ENCODE data around the gene RIPPLY3.
"Not testable (repeated sequence)": the region's sequence is repeated elsewhere in the genome, so short reads cannot be mapped to it uniquely, and the experiment has no call there.

RIPPLY3 gene

GRCh38 chr21:36981977-36982700, 24.4 kb upstream of the RIPPLY3 start:
- DNase-seq = no peak

DNA sequence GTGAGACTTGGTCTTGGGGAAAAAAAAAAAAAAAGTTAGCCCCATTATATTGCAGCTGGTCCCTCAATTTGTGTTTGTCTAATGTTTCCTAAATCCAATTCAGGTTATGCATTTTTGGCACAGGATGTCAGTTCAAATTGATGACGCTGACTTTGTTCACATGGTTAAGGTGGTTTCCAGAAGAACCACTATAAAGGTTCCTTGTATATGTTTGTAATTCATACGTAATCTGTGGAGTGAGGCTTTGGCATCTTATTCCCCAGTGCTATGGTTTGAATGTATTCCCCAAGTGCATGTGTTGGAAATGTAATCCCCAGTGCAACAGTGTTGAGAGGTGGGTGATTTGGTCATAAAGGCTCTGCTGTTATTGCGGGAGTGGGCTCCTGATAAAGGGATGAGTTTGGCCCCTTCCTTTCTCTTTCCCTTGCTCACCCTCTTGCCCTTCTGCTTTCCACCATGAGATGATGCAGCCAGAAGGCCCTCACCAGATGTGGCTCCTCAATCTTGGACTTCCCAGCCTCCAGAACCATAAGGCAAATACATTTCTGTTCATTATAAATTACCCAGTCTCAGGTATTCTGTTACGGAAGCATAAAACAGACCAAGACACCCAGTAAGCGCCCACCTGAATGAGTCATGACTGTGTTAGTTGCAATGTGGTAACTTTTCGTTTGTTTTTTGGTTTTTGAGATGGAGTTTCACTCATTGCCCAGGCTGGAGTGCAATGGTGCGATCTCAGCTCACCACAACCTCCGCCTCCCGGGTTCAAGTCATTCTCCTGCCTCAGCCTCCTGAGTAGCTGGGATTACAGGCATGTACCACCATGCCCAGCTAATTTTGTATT, 20.5 kb upstream of the RIPPLY3 start:
- DNase-seq = no peak

GRCh38 chr21:36987845-36988244, 18.7 kb upstream of the RIPPLY3 start:
- no peak for DNase-seq

GRCh38 chr21:36988536-36988935, 18.0 kb upstream of the RIPPLY3 start:
- no peak for DNase-seq

DNA sequence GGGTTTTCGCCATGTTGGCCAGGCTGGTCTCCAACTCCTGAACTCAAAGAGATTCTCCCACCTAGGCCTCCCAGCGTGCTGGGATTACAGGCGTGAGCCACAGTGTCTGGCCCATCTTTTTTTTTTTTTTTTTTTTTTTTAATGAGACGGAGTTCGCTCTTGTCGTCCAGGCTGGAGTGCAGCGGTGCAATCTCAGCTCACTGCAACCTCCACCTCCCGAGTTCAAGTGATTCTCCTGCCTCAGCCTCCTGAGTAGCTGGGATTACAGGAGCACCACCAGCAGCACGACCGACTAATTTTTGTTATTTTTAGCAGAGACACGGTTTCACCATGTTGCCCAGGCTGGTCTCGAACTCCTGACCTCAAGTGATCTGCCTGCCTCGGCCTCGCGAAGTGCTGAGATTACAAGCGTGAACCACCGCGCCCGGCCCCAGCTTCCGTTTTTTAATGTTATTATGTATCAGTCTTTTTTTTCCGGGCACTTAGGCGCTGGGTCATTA, 17.3 kb upstream of the RIPPLY3 start:
- DNase-seq = not testable (repeated sequence)

GRCh38 chr21:36989699-36990507, 16.6 kb upstream of the RIPPLY3 start:
- DNase-seq = peak; percentile 90

GRCh38 chr21:36990508-36991205, 15.8 kb upstream of the RIPPLY3 start:
- DNase-seq = no peak

DNA sequence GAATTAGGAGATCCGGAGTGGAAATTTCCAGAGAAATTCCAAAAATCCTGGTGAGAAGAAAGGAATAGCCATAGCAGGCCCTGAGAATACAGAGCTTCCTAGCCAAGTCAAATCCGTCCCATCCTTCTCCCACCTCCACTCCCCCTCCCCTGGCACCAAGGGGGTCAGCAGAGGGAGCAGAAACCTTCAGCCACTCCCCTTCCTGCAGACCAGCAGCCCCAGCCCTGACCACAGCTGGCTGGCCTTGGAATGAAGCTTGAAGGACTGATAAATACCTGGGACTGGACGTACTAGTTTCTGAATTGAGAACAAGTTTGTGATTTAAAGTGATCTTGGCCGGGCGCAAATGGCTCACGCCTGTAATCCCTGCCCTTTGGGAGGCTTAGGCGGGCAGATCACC, 13.8 kb upstream of the RIPPLY3 start:
- no peak for DNase-seq

GRCh38 chr21:36994501-36995158, 11.9 kb upstream of the RIPPLY3 start:
- DNase-seq = no peak

DNA sequence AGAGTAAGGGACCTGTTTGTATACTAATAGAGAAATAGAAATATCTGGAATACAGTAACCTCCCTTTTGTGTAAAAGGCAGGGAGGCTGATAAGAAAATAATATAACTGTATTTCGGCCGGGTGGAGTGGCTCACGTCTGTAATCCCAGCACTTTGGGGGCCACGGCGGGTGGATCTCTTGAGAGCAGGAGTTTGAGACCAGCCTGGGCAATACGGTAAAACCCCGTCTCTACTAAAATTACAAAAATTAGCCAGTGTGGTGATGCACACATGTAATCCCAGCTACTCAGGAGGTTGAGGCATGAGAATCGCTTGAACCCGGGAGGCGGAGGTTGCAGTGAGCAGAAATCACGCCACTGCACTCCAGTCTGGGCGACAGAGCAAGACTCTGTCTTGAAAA, 11.2 kb upstream of the RIPPLY3 start:
- DNase-seq = not testable (repeated sequence)

- no peak for DNase-seq
These were observed 7.2 kb upstream of the RIPPLY3 start for GRCh38 chr21:36999131-36999898.

GRCh38 chr21:37000381-37000780, 6.1 kb upstream of the RIPPLY3 start:
- DNase-seq = no peak

GRCh38 chr21:37001441-37001840, 5.1 kb upstream of the RIPPLY3 start:
- DNase-seq = no peak

- DNase-seq = not testable (repeated sequence)
These were observed 3.7 kb upstream of the RIPPLY3 start for GRCh38 chr21:37002851-37003250.

GRCh38 chr21:37003917-37004316, 2.6 kb upstream of the RIPPLY3 start:
- DNase-seq = not testable (repeated sequence)

DNA sequence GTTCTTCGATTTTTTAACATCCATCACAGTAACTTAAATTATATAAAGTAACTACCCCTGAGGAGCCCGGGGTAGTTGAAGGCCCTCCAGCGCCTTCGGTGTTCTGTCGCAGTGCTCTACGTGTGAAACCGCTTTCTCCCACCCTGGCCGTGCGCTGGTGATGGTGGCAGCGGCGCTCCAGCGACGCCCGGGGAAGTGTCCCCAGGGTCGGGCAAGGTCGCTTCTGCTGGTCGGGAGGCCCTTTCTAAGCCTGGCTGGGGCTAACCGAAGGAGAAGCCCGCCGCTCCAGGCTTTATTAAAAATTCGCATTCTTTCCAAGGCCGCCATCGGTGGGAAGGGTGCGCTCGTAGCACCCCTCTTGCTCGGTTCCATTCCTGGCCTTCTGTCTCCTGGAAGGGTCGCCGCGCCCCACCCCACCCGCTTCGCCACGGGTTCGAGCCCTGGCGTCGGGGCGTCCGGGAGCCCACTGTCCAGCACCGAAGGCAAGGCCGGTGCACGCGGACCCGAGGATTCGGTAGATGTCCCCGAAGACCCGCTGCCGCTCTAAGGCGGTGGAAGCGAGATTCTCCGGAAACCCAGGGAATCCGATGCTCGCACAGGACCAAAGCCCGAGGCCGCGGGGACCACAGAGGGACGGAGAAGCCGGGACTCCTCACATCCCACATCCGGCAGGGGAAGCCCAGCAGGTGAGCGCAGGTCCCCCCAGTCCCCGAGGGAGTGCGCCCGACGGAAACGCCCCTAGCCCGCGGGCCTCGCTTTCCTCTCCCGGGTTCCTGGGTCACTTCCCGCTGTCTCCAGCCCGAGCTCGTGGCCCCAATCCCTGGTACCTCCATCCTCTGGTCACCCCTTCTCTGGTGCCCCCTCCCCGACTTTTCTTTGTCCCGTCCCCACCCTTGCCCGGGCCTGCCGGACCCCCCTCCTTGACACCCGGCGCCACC, 685 bp upstream of the RIPPLY3 start:
- no peak for DNase-seq

DNA sequence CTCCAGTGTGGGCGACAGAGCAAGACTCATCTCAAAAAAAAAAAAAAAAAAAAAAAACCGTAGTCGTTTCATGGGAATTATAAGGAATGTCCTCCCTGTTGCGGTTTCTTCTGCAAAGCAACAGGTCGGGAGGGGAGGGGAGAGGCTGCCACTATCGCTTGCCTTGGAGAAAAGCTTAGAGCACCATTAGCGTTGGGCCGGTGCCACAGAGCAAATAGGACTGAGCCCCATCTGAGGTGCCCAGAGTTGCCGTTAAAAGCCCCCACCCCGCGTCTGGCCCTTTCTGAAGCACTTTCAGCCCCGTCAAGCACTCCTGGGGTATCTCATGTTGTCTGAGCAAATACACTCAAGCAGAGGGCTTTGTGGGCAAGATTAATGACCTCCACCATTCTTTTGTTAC, 2.2 kb downstream of the RIPPLY3 start:
- peak; percentile 97 for DNase-seq

- peak; percentile 96 for DNase-seq
These were observed 3.3 kb downstream of the RIPPLY3 start for GRCh38 chr21:37009740-37010341.

DNA sequence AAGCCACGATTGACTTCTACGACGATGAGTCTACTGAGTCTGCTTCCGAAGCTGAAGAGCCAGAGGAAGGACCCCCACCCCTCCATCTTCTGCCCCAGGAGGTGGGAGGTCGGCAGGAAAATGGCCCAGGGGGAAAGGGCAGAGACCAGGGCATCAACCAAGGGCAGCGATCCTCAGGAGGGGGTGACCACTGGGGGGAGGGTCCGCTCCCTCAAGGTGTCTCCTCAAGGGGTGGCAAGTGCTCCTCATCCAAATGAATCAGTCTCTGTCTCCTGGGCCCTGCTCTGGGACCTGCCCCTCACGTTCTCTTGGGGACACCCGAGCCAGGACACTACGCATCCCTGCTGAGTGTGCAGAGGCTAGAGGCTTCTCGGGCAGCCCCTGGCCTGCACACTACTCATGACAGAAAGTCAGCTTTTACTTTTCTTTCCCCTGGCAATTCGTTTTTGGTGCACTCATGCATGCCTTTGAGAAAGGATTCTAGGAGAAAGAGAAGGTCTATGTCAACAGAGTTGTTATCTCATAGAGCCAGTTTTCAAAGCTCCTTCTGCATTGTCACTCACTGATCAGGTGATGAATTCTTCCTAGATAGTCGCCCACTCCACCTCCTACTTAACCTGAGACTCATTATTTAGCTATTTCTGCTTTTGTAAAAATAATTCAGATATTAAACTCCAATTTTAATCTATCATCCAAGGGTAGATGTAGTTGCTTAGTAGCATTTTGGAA, 11.6 kb downstream of the RIPPLY3 start:
- no peak for DNase-seq
